Occipital lobe (tissue), 2 donors: Measurements from ENCODE around the gene ALKBH5. TPM values are rescaled to one million over a fixed set of nuclear protein-coding genes. Genes with fewer than 3 reads are reported as not detected.

Source experiments
- DNase-seq: peaks from one replicate; lab custom pipeline; 2025; lab: John Stamatoyannopoulos, UW
- total RNA-seq: library from RNA; depleted of rRNA; stranded (reverse); fragments of >200 nt; gene quantifications from one replicate; pipeline ENCODE4 v1.2.3, GENCODE V29; 2014

The ALKBH5 gene
- total RNA-seq, 1 donor from 2014 or later = 79.7 TPM

DNA sequence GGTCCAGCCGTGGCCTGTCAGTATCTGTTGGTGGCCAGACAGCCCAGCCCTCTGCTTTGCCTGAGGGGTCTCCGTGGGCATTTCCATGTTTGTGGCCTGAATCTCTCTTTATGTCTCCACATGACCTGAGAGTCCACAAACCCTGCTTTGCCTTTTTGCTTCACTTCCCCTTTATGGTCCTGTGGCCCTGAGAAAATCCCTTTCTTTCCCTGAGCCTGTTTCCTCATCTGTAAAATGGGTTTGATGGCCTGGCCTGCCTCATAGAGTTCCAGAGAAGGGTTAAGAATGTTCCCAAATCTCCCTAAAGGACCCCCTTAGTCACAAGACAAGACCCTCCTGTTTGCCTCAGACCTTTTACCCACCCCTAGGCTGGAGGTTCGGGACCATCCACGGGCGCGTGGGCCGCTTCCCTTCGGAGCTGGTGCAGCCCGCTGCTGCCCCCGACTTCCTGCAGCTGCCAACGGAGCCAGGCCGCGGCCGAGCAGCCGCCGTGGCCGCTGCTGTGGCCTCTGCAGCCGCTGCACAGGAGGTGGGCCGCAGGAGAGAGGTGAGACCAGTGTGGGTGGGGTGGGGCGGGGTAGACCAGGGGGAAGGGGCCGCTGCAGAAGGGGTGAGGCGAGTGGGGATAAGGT lies 26.2 kb upstream of the ALKBH5 start:
- no peak for DNase-seq

DNA sequence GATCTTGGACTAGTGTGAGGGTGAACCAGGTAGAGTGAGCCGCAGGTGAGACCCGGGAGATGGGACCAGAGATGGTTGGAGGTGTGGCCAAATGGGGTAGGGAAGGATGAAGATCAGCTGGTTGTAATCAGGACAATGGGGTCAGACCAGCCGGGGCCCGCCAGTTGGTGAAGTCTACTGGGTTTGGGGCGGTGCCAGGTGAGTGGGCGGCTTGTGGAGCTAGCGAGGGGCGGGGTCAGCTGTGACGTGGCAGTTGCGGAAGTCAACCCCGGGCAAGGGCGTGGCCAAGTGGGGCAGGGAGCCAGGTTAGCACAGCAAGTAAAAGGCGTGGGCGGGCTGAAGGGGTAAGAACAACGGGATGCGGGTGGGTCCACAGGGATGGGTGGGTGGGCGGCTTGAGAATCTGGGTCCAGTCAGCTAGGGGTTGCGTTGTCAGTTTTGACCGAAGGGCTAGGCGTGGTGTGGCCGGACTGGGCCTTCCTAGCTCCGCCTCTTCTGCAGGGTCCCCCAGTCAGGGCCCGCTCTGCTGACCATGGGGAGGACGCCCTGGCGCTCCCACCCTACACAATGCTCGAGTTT lies 25.5 kb upstream of the ALKBH5 start:
- DNase-seq = peak; percentile 21

DNA sequence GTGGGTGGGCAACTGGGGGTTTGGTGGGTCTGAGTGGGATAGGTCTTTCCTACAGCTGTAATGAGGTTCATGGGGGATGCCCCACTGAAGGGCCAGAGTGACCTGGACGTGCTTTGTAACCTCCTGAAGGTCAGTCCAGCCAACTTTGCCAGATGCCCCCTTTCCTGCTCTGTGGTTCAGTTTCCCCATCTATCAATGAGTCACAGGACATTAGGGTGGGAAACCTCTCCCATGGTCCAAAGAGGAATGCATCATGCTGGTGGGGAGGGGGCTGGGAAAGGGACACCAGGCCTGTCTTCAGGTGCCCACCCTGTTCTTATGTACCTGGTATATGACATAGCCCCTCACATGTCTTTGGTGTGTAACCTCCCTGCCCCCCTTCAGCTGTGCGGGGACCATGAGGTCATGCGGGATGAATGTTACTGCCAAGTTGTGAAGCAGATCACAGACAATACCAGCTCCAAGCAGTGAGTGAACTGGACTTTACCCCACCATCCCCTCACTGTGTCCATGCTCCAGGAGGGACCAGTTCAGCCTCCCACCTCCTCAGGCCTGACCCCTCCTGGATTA lies 24.0 kb upstream of the ALKBH5 start:
- no peak for DNase-seq

DNA sequence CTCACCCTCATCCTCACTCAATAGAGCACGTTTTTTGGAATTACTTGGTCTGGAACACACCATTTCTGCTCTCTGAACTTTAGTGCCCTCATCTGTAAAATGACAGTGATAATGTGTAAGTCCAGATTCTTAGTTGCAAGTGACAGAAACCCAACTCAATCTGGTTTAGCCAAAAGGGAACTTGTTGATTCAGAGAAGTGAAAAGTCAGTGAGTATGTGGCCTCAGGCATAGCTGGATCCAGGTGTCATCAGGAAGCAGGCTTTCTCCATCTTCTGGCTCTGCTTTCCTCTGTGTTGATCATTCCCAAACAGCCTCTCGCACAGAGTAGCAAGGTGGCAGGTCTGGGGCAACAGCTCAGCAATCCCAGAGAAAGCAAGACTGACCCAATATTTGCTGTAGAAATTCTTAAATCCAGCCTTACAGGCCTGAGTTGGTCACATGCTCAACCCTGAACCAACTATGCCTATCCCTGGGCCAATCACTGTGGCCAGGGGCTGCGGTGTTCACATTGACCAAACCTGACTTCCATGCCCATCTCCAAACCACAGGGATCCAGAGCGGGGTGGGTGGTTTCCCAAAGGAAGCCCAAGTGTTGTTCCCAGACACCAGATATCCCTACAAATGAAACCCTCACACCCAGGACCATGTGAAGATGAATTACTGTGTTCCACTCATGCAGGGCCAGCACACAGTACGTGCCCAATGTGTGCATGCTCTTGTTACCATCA lies 23.3 kb upstream of the ALKBH5 start:
- DNase-seq = no peak

DNA sequence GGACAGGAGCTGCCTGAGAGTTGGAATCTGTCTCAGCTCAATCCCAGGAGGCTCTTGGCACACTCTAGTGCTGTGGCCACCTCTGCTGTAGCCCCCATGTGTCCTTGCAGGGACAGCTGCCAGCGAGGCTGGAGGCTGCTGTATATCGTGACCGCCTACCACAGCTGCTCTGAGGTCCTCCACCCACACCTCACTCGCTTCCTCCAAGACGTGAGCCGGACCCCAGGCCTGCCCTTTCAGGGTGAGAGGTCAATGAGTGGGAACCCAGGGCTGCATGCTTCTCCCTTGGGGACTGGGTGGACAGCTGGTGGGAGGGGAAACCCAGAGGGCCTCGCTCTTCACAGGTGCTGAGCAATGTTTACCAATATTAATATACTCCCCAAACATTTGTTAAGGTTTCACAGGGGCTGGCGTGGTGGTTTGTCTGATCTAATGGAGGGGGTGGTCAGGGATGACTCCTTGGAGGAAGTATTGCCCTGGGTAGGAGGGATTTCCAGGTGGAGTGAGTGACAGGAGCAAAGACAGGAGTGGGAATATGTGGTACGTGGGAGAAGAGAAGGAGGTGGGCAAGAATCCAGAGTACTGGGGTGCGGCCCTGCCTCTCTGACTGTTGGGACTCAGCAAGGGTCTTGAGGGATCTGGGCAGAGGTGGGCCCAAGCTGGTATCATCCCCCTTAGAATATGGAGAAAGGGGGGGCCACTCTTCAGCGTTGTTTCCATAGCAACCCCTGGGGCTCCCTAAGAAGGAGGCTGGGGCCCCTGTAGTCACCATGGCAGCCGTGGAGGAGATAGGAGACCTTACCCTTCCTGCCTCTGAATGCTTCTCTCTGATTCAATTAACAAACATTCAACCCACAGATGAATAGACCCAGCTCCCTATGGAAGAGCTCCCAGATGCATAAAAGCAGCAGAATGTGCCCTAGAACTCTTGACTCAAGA lies 22.2 kb upstream of the ALKBH5 start:
- no peak for DNase-seq

DNA sequence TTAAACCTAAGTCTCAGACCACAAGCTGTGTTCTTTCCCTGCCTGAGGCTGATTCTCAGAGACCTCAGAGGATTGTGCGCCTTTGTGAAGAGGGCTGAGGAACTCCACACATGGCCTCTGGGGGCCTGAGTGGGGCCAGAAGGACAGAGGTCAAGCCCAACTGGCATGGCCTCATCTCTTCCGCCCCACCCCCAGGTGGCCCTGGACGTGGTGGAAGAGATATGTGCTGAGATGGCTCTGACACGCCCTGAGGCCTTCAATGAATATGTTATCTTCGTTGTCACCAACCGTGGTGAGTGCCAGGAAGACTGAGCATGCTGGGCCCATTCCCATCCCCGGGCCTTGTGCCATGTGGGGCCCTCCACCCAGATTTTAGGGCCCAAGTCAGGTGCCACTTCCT lies 20.1 kb upstream of the ALKBH5 start:
- no peak for DNase-seq

DNA sequence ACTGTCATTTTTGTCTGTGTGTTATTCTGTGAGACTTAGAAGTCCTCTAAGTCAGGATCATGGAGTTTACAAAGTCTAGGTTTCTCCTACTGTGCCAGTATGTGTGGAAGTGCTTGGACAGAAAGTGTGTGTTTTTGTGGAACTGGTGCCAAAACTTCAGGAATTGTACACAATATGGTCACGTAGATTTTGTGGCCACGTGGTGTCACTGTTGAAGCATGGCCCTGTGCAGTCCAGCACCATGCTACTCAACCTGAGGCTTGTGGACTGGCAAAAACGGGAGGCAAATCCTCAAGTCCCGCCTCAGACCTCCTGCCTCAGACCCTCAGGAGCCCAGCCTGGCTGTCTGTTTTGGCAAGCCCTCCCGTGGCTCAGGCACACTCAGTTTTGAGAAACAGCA lies 16.7 kb upstream of the ALKBH5 start:
- DNase-seq = no peak

DNA sequence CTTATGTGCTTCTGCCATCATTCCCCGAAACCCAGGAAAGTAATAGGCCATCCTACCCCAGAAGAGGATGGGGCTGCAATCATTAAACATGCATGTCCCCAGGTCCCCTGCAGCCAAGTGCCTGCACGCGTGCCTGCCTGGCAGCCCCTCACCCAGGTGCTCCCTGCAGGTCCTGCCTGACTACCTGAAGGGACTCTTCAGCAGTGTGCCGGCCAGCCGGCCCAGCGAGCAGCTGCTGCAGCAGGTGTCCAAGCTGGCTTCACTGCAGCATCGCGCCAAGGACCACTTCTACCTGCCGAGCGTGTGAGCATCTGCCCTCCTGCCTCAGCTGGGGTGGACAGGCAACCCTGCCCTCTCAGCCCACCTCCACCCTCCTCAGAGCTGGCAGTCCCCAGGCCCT lies 16.2 kb upstream of the ALKBH5 start:
- no peak for DNase-seq

DNA sequence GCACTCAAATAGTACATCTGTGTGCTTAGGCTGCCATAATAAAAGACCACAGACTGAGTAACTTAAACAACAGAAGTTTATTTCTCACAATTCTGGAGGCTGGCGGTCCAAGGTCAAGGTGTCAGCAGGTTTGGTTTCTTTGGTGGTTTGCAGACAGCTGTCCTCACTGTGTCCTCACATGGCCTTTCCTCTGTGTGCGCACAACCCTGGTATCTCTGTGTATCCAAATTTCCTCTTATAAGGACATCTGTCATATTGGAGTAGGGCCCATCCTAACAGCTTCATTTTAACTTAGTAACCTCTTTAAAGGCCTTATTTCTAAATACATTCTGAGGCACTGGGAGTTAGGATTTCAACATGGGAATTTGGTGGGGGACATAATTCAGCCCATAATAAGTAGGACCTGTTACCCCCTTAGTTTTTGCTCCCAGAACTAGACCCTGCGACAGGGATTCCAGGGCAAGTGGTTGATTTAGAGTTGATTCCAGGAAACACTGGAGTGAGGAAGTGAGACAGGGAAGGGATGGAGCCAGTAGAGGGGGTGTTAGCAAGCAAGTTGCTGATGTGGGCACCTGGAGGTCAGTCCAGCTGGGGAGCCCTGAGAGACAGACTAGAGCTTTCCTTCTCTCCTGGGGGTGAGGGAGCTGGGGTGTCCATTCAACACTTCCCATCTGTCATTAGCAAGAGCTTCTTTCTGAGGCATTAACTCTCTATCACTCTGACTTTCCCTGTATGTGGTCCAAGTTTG lies 10.9 kb upstream of the ALKBH5 start:
- no peak for DNase-seq

DNA sequence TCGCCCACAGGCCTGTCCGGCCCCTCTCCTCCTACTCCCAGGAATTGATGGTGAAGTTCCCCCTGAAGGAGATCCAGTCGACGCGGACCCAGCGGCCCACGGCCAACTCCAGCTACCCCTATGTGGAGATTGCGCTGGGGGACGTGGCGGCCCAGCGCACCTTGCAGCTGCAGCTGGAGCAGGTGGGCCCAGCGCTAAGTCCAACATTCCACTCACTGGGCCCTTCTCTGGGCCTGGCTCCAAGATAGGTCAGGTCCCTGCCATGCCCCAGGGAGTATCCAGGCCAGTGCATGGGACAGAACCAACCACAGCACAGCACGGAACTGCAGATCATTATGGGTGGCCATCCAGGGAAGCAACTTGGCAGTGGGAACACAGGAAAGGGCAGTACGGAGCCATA lies 9.9 kb upstream of the ALKBH5 start:
- DNase-seq = no peak

DNA sequence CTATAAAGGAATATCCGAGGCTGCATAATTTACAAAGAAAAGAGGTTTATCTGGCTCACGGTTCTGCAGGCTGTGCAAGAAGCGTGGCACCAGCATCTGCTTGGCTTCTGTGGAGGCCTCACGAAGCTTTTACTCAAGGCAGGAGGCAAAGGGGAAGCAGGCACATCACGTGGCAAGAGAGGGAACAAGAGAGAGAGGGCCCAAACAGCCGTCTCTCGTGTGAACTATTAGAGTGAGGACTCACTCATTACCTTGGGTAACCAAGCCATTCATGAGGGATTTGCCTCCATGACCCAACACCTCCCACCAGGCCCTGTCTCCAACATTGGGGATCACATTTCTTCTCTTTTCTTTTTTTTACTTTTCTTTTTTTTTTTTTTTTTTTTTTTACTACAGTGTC lies 7.5 kb upstream of the ALKBH5 start:
- no peak for DNase-seq

DNA sequence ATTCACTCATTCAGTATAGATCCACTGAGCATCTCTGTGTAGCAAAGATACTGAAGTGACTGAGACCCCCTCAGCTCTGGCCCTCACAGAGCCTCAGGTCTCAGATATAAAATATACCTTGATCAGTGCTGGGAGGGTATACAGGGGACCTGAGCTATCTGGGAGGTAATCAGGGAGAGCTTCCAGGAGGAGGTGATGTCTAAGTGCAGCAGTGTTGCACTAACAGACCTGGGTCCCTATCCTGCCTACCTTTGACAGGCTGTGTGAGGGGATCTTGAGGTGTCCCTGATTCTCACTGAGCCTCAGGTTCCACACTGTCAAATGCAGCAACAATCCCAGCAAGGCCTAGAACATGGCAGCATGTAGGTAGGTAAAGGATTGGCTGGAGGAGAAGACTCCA lies 6.5 kb upstream of the ALKBH5 start:
- DNase-seq = no peak

DNA sequence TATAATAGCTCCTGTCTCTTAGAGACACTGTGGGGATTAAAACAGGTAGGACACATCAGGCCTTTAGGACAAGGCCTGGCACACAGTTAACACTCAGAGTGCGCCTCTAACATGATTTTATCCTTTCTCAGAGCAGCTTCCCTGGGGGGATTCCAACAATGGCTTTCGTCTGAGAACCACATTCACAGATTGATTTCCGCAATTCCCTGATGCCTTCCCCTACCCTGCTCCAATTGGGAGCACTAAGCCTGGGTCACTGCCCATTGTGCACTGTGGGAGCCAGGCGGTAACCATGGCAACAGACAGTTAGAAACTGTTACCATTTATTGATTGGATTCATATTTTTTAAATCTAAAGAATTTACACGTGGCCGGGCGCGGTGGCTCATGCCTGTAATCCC lies 5.9 kb upstream of the ALKBH5 start:
- DNase-seq = no peak

DNA sequence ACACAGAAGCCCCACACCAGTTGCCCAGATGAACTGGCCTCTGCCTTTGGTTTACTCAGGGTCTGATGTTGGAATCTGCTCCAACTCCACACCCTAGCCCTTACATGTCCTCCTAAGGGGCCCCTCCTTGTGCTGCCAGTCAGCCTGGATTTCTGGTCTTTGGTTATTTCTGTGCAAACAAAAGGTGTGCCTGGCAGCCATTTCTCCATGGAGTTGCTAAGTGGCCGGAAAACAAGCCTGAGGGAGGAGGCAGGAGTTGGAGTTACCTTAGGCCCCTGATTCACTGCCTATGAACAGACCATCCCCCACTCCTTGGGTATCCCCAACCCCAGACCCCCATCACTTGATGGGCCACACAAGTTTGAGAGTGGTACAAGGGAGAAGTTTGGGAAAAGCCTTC lies 4.4 kb upstream of the ALKBH5 start:
- no peak for DNase-seq

DNA sequence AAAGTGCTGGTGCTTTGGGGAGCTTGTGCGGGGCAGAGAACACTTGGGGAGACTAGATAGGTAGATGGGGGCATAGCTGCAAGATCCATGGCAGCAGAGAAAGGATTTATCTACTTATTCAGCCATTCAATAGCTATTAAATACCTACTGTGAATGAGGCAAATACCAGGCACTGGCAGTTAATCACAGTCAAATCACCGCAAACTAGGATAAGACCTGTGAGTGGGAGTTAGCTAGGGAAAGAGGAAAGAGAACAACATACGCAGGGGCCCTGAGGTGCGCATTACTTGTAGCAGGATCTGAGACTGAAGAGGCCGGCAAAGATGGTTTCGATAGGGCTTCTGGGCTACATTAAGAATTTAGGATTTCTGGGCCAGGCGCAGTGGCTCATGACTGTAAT lies 3.8 kb upstream of the ALKBH5 start:
- no peak for DNase-seq

DNA sequence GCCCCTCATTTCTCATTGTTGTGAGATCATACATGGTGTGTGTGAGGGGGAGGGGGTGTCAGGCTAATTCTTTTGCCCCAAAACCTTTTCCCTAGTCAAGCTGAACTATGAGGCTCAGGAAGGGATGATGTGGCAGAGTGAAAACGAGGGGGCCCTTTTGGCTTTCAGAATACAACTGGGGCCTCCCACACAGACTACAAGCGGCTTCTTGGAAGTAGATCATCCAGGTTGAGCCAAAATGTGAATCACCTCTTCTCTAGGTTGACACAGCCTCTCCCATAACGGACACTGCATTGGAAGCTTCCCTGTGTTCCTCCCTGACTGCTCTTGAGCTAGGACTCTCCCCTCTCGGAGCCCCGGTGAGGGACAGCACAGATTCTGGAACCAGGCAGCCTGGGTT lies 2.3 kb upstream of the ALKBH5 start:
- DNase-seq = no peak

DNA sequence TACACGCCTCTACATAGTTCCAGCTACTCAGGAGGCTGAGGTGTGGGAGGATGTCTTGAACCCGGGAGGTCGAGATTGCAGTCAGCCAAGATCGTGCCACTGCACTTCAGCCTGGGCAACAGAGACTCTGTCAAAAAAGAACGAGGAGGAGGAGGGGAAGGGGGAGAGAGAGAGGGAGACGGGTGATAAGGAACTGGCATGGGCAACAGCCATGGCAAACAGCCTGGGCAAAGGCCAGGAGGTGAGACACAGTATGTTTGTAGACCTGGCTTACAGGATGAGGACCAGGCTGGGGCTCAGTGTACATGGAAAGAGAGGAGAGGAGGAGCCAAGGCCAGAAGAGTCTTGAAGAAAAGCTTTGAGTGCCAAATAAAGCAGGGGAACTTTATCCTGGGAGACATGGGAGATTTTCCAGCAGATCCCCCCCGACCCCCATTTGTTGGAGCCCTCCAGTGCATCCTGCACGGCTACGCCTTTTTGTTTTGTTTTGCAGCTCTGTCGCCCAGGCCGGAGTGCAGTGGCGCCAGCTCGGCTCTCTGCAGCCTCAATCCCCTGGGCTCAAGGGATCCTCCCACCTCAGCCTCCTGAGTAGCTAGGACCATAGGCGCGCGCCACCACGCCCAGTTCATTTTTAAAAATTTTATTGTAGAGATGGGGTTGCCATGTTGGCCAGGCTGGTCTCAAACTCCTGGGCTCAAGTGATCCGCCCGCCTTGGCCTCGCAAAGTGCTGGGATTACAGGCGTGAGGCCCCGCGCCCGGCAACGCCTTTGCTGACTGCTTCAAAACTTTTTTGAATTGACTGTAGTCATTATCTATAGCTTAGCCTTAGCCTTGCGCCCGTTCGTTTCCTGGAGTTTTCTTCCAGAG lies 1.3 kb upstream of the ALKBH5 start:
- DNase-seq = no peak

DNA sequence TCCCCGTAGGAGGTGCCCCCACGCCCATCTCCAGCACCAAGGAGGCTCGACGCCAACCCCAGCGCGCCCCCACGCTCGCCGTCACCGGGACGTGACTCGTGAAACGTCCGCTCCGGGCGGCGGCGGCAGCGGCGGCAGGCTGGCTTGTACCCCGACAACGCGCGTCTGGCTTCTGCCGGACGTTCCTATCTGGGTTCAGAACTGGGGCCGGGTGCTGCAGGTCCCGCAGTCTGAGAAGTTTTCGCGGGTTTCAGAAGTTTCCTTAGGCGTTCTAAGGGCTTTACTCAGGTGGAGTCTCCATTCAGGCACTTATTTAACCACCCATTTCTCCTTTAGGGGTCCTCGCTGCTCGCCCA lies 672 bp upstream of the ALKBH5 start:
- DNase-seq = peak; percentile 88

DNA sequence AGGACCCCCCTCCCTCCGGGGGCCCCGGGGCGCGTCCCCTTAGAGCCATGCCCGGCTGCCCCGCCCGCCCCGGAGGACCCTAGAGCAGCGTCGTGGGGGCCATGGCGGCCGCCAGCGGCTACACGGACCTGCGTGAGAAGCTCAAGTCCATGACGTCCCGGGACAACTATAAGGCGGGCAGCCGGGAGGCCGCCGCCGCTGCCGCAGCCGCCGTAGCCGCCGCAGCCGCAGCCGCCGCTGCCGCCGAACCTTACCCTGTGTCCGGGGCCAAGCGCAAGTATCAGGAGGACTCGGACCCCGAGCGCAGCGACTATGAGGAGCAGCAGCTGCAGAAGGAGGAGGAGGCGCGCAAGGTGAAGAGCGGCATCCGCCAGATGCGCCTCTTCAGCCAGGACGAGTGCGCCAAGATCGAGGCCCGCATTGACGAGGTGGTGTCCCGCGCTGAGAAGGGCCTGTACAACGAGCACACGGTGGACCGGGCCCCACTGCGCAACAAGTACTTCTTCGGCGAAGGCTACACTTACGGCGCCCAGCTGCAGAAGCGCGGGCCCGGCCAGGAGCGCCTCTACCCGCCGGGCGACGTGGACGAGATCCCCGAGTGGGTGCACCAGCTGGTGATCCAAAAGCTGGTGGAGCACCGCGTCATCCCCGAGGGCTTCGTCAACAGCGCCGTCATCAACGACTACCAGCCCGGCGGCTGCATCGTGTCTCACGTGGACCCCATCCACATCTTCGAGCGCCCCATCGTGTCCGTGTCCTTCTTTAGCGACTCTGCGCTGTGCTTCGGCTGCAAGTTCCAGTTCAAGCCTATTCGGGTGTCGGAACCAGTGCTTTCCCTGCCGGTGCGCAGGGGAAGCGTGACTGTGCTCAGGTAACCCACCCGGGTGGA lies 759 bp downstream of the ALKBH5 start:
- no peak for DNase-seq
